Stimulated activated CD4-positive, alpha-beta T cell treated with anti-CD3 and anti-CD28 coated beads, Interleukin-4, amount 100 ng/mL, for 4 hours (primary cell): Measurements from ENCODE around the gene CHERP.

Experiments
- DNase-seq, 2 experiments: peaks; one replicate each; pipeline ENCODE4 v3.0.0-alpha.2; 2020

CHERP gene

GRCh38 chr19:16542045-16542909 is at the start of gene CHERP:
Gene CHERP, minus strand, starts transcription at chr19:16542437. Its CDS starts 59 bp downstream, at chr19:16542378.
- peak; percentile 92 for DNase-seq

DNA sequence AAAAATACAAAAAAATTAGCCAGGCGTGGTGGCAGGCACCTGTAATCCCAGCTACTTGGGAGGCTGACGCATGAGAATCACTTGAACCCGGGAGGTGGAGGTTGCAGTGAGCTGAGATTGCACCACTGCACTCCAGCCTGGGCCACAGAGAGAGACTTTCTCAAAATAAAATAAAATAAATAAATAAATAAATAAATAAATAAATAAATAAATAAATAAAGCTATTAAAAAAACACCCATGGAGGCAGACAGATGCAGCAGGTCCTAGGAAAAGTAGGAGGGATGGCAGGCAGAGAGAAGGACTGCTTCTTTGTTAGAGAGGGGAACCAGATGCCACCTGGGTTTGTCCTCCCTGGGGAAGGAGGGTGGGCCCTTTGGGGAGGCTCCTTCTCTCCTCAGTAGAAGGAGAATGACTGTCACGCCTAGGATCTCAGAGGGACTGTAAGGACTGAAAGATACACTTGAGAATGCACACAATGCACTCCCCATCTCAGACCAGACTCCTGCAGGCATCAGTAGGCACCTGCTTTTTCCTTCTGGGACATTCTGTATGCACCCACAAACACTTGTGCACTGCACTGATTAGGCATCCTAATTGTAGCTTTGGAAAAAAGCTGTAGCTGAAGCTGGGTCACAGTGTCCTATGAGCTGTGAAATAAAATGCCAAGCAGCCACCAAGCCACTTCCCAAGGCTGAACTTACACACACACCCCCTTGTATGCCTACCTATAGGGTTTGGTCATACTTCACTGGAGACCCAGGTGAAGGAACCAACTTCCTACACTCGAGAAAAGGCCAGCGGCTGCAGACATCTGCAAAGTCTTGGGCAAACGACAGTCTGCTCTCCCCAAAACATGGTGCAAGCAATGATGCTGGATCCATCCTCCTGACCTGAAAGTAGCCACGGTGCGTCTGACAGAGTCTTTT is 48.9 kb upstream of the CHERP start:
- DNase-seq = no peak

DNA sequence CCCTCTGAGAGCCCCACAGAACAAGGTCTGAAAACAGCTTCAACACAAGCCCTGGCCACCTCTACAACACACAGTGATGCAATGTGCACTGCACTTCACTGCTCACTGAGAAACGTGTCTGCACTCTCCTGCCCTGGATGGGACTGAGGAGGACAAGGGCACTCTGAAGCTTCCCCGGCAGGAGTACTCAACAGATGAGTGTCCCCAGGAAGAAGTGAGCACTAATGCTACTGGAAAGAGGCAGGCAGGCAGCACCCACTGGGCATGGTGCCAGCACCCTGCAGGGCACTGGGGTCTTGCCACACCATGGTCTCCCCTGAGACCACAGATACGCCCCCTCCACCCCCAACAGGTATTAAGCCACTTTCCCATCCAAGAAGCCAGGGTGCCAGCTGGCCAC is 47.7 kb upstream of the CHERP start:
- no peak for DNase-seq

DNA sequence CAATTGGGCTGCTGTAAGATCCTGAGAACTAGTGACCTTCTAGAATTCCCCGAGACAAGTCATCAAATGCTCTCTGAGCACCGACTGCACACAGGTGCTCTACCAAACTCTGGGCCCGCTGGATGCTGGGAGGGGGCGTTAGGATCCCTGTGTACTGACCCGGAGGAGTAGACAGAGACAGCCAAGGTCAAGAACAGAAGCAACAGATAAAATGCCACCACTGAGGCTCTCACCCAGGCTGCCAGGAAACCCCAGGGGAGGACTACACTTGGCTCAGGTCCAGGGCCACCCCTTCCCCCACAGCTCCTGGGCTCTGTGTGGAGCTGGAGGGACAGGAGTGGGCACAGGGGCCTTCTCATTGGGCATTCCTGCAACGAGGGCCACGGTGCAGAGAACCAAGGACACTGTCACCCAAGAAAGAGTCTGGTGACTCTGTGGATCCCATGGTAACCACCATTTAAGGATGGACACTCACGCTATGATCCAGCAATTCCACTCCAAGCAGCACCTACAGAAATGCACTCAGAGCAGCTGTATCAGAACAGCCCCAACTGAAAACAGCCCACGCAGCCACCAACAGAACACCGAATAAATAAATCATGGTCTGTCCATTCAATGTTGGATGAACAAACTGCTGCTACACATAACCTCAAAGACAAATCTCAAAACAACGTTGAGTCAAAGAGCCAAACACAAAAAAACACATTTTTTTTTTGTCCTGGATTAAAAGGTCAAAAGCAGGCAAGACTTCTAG is 46.8 kb upstream of the CHERP start:
- DNase-seq = no peak

- DNase-seq = peak; percentile 40 to 49
Observed at GRCh38 chr19:16587833-16588823, 45.9 kb upstream of the CHERP start.

GRCh38 chr19:16586991-16587832 is 45.0 kb upstream of the CHERP start:
- DNase-seq = peak; percentile 40 to 72

- DNase-seq = no peak
Observed at GRCh38 chr19:16586477-16586871, 44.2 kb upstream of the CHERP start.

- DNase-seq = no peak
Observed at GRCh38 chr19:16585808-16586476, 43.7 kb upstream of the CHERP start.

DNA sequence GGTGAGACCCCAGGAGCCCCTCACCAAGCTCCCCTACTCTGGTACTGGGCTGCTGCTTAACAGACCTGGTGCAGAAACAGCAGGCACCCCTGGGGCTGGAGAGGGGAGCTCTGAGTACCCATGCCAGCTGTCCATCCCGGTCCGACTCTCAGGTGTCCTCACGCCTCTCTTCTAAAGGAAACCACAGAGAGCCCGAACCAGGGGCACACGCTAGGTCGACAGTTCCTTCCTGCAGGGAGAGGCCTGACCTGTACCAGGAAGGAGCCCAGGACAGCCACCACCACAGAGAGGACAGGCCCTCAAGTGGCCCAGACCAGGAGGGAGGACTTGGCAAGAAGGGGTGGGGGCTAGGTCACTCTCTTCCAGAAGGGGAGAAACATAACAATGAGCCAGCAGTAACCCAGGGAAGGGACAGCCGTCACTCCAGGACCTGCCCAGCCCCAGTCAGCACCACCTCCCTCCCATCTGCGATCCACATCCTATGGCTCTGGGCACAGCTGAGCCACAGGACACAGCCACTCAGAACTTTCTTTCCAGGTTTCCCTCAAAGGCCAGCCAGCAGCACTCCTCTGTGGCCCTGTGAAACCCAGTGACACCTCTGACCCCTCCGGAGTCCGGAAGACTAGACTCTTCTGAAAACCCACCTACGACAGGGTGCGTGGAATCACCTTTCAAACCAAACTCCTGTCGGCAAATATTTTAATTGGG is 43.0 kb upstream of the CHERP start:
- no peak for DNase-seq

GRCh38 chr19:16584248-16585093 is 42.2 kb upstream of the CHERP start:
- DNase-seq = peak; percentile 75 to 89

DNA sequence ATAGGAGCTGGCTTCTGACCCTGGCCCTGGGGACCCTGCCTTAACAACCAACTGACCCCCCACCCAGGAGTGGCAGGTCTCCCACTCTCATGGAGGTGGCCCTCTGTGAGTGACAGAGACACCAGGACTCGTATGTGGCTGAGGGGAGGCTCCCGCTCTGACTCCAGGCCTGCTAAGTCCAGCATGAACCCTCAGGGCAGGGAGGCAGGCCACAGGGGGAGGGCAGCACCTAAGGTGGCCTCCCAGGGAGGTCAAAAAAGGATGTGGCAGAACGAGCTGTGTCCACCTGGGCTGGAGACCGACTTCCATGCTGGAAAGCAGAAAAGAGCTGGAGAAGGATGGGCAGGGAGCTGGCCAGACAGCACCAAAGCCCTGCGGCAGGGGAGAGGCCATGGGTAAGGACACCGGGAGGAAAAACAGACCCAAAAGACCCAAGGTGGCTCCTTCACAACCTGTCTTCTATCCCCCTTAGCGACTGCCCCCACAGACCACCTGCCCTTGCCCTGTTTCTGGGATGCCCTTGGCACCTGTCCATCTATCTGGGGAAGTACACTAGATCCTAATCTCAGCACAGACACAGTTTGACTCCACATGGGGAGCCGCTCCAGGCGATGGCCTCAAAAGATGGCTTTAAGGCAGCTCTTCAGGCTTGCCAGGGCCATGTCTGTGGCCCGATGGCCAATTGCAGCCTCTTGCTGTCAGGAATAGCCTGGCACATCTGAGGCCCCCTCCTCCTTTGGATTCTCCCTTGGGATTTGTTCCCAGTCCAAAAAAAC is 40.4 kb upstream of the CHERP start:
- DNase-seq = no peak

DNA sequence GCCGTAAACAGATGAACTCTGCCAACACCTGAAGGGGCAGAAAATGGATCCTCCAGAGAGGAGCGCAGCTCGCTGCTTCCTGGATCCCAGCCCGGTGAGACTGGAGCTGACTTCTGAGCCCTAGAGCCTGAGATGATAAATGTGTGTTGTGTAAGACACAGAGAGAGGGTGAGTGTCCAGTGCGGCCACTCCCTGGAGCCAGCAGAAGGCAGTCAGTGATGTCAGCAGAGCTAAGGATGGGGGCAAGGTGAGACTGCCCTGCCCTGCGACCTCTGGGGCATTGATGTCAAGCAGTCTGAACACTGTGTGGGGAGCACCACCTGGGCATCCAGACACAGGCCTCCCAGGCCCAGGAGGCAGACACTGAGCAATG is 39.7 kb upstream of the CHERP start:
- DNase-seq = no peak

DNA sequence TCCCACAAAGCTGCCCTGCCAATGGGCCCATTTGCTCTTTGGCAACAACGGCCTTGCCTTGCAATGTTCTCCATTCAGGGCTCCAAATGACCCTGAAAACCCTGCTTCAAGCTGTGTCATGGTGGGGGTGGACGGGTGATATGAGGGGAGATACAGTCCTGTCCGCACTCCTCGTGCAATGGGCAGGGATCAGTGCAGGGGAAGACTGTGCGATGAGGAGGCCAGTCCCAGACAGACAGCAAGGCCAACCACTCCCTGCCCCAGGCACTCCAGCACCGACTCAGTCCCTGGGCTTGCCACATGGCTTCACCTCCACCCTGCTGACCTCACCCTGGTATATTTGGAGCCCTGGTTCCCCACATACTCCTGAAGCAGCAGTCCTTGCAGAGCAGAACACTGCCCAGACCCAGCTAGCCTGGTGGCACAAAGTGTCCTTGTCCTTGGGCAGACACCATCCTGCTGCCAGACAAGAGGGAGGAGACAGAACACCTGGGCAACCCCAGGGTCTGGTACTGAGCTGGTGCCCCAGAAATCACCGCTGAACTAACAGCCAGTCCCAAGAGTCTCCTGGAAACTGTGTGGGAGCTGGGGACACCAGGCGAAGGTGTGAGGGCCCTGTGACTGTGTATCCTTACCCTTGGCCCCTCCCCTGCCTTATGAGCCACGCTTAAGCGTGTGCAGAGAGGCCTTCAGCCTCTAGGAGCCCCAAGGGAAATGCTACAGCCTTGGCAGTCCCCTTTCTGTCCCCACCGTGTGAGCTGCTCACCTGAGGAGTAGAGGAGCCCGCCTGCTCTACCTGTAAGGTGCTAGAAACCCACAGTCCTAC is 39.1 kb upstream of the CHERP start:
- no peak for DNase-seq

DNA sequence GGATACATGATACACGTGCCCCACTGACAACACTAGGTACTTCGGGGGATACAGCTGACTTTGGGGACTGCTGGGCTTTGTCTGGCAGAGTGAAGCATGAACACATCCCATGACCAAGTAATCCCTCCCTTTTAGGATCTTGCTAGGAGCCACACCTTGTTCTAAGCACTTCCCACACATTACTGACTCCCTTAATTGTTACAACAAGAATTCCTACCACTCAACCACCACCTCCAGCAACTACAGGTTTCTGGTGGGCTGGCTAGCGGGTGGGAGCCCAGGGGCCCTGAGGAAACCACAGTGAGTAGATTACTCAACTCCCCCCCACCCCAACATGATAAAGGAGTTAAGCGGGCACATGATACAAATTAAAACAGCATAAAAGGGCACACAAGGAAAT is 37.1 kb upstream of the CHERP start:
- DNase-seq = no peak

DNA sequence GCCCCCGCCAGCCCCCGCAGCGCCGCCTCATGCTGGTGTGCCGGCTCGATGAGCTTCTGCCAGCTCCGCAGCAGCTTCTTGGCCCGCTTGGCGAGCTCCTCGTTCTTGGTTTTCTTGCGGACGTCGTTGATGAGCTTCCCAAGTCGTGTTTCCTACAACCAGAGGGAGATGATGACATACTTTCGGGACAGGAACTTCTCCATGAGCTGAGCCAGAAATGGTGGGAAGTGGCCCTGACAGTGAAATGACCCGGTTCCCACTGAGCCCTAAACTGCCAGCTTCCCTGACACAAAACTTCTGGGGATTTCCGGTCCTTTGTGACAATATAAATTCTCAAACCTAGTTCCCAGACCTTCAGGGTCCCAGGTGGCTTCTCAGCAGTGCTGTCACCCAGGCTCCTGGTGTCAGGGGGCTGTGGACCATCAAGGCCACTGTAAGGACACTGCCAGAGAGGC is 35.3 kb upstream of the CHERP start:
- no peak for DNase-seq

- DNase-seq = no peak
Observed at GRCh38 chr19:16576690-16577530, 34.7 kb upstream of the CHERP start.
